B cell (primary cell): Measurements from ENCODE around the gene MCEE. TPM values are rescaled to one million over a fixed set of nuclear protein-coding genes. Genes with fewer than 3 reads are reported as not detected.

Experiments used
- ATAC-seq: fragments of 200-7000 bp; cut with Tn5 transposase; one replicate; pipeline ENCODE4 v1.10.0; 2021; ENCODE audit warnings: low read depth, mild to moderate bottlenecking, moderate number of reproducible peaks, moderate library complexity
- CTCF ChIA-PET: fragments of 350-600 bp; sonication (Branson Sonifier 250); formaldehyde crosslinking; loops from one replicate; lab custom pipeline; 2021; ENCODE audit warnings: antibody characterized with exemption, inconsistent platforms; lab: Charles Lee
- POLR2A ChIA-PET: fragments of 350-600 bp; sonication (Branson Sonifier 250); formaldehyde crosslinking; loops from one replicate; lab custom pipeline; 2021; ENCODE audit warnings: antibody characterized with exemption; lab: Charles Lee
- DNase-seq: peaks from one replicate; pipeline ENCODE4 v3.0.0; 2013
- H2AFZ ChIP-seq: 2 replicates; pipeline ENCODE4 v1.6.1; 2012; ENCODE audit warnings: mild to moderate bottlenecking, low read depth, low read length; ENCODE audit not compliant: insufficient read depth, poor library complexity, severe bottlenecking
- H3K27ac ChIP-seq, 2 donors: 1 replicate in 1 of 2; 2 replicates in 1 of 2; pipeline ENCODE4 v1.5.1; 2012 to 2013; ENCODE audit warnings: low read length in 2 of 2, mild to moderate bottlenecking in 2 of 2, moderate library complexity in 1 of 2
- H3K27me3 ChIP-seq, 4 experiments: fragments of 200-600 bp in 1 of 4; sonication (generic) in 1 of 4; replicated peaks in 1 of 4; 1 replicate in 2 of 4; 2 replicates in 2 of 4; pipeline versions ENCODE4 v1.6.1 to v1.7.0; 2013 to 2016; ENCODE audit warnings: low read length in 3 of 4, mild to moderate bottlenecking in 2 of 4, mixed read lengths in 1 of 4, moderate library complexity in 1 of 4; ENCODE audit not compliant: insufficient read depth in 4 of 4, control insufficient read depth in 3 of 4; ENCODE audit errors: control extremely low read depth in 1 of 4
- H3K36me3 ChIP-seq, 2 experiments: replicated peaks in 1 of 2; 1 replicate in 1 of 2; 2 replicates in 1 of 2; pipeline versions ENCODE4 v1.6.1 to v1.7.1; 2013; ENCODE audit warnings: low read length in 1 of 2; ENCODE audit not compliant: insufficient read depth in 2 of 2, control insufficient read depth in 1 of 2; ENCODE audit errors: control extremely low read depth in 1 of 2, extremely low read depth in 1 of 2
- H3K4me1 ChIP-seq, 2 donors: fragments of 200-600 bp in 1 of 2; sonication (generic) in 1 of 2; 1 replicate in 1 of 2; 2 replicates in 1 of 2; pipeline versions ENCODE4 v1.5.1 to v1.6.1; 2013 to 2017; ENCODE audit warnings: low read length in 2 of 2; ENCODE audit not compliant: control insufficient read depth in 2 of 2, insufficient read depth in 2 of 2
- H3K4me2 ChIP-seq: replicated peaks from 2 replicates; pipeline ENCODE3; 2012; ENCODE audit warnings: mild to moderate bottlenecking, low read depth, low read length; ENCODE audit not compliant: poor library complexity, severe bottlenecking
- H3K4me3 ChIP-seq, 5 experiments: fragments of 200-600 bp in 1 of 5; sonication (generic) in 1 of 5; 1 replicate in 3 of 5; 2 replicates in 2 of 5; pipeline versions ENCODE4 v1.5.1 to v1.7.0; 2011 to 2016; ENCODE audit warnings: low read length in 4 of 5, mild to moderate bottlenecking in 4 of 5, low read depth in 2 of 5, control low read depth in 1 of 5, moderate library complexity in 1 of 5; ENCODE audit not compliant: insufficient read depth in 1 of 5; ENCODE audit errors: control extremely low read depth in 1 of 5, extremely low read depth in 1 of 5
- H3K79me2 ChIP-seq: fragments of 200-600 bp; sonication (generic); one replicate; pipeline ENCODE4 v1.6.0; 2016; ENCODE audit warnings: low read length; ENCODE audit not compliant: control insufficient read depth, insufficient read depth
- H3K9ac ChIP-seq: fragments of 200-600 bp; sonication (generic); 2 replicates; pipeline ENCODE4 v1.6.1; 2017; ENCODE audit warnings: mild to moderate bottlenecking, low read length, moderate library complexity
- H3K9me3 ChIP-seq, 3 donors: one replicate each; pipeline versions ENCODE4 v1.6.1 to v1.7.1; 2013; ENCODE audit warnings: low read length in 2 of 3; ENCODE audit not compliant: control insufficient read depth in 2 of 3, insufficient read depth in 1 of 3; ENCODE audit errors: control extremely low read depth in 1 of 3
- H4K20me1 ChIP-seq: 2 replicates; pipeline ENCODE4 v1.6.0; 2012; ENCODE audit warnings: mild to moderate bottlenecking, low read length; ENCODE audit not compliant: insufficient read depth, control insufficient read depth, poor library complexity, severe bottlenecking
- H3K27ac Mint-ChIP-seq: one replicate; pipeline ENCODE4 v1.8.0; 2021; ENCODE audit warnings: mixed read lengths
- H3K27me3 Mint-ChIP-seq: one replicate; pipeline ENCODE4 v1.8.0; 2021; ENCODE audit warnings: mixed read lengths
- H3K4me1 Mint-ChIP-seq: one replicate; pipeline ENCODE4 v1.8.0; 2021; ENCODE audit warnings: mixed read lengths
- H3K4me3 Mint-ChIP-seq: one replicate; pipeline ENCODE4 v1.8.0; 2021; ENCODE audit warnings: mixed read lengths
- H3K9me3 Mint-ChIP-seq: one replicate; pipeline ENCODE4 v1.8.0; 2022; ENCODE audit warnings: mixed read lengths; ENCODE audit not compliant: insufficient read depth
- EZH2 ChIP-seq: IDR thresholded peaks from 2 replicates; pipeline ENCODE4 v1.6.1; 2012; ENCODE audit warnings: borderline replicate concordance, low read depth, mild to moderate bottlenecking, moderate library complexity, low read length; ENCODE audit not compliant: insufficient read depth, poor library complexity, severe bottlenecking
- WGBS: methylation state at CpG from one replicate; pipeline ENCODE4 v1.1.5; 2013; ENCODE audit warnings: missing lambda C conversion rate; ENCODE audit not compliant: insufficient coverage; 5-methylcytosine and 5-hydroxymethylcytosine counted together
- intact Hi-C: fragments of 100-400 bp; cut with micrococcal nuclease; formaldehyde crosslinking; loops from one replicate; pipeline ENCODE4 v1.10.0; 2022
- polyA plus RNA-seq: library from polyadenylated mRNA; depleted of rRNA; stranded (reverse); fragments of >200 nt; gene quantifications from 2 replicates; pipeline ENCODE4 v1.2.3, GENCODE V29; 2012
- total RNA-seq, 2 donors: library from RNA; stranded (reverse); fragments of 120-200 nt in 1 of 2; gene quantifications; 1 replicate in 1 of 2; 2 replicates in 1 of 2; pipeline versions ENCODE4 v1.2.3 to v1.2.4, GENCODE V29; 2013 to 2022
- TF ChIP-seq, protein P1 (sequence below): fragments of 200-600 bp; IDR thresholded peaks from one replicate; pipeline ENCODE4 v1.8.0; 2022; ENCODE audit warnings: antibody characterized with exemption, mild to moderate bottlenecking

The MCEE gene
- total and polyA plus RNA-seq, 2 donors (not counting 1 experiment from before 2014, with no cell fraction given): 13.1 to 17.6 TPM

DNA sequence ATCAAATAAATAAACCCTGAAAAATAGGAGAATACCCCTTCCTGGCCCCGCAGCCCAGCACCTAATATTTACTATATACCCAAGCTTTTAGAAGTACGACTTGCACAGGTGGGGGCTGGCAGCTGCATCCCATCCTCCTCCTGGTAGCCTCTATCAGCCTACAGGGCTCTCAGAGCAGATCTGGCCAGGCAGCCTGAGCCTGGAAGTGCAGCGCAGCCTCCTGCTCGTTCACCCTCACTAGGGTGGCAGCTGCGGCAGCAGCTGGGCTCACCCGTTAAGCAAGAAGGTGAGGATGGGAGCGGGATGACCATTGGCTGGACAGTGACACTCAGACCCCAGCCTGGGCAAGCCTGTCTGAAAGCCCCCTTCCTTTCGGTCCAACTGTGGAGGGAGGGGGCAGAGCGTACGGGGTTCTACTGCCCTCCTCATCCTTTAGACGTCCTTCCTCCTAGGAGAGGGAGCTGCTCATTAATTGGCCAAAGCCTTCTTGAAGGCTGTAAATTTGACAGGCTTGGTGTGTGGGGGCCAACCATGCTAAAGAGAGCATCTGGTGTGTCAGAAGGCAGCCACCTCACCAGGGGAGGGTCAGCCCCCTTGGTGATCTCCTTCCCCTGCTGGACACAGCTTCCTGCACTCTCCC, 23.7 kb upstream of the MCEE start:
- CTCF ChIA-PET: interaction anchor here (0.7 to 3.2 kb wide), 5 partner anchors 10 to 357 kb away, joined by 3 to 14 read pairs (median 6); partner anchors contain the start of gene MCEE
- no peak overlapping the region for H3K4me3 Mint-ChIP-seq
- H3K79me2 ChIP-seq: no peaks in the 10 kb centered on the region
- peaks cover 6 to 7% of the 10 kb centered on the region in 2 donors for H3K4me1 ChIP-seq
- intact Hi-C loops: loop anchor here (1.0 kb wide), 1 partner anchor 104 kb away; no protein-coding TSS in a partner anchor
- no peak for DNase-seq
- no peaks in the 10 kb centered on the region for H4K20me1 ChIP-seq
- no peak overlapping the region for H3K9ac ChIP-seq
- ATAC-seq: no peak
- H3K27ac Mint-ChIP-seq: no peak overlapping the region
- peaks cover 5% of the 10 kb centered on the region for H3K4me1 Mint-ChIP-seq
- peaks cover 4% of the 10 kb centered on the region for H3K27me3 Mint-ChIP-seq
- H3K4me2 ChIP-seq: no peak overlapping the region
- 98% methylated on average over 8 of the region's 11 CpGs for WGBS
- POLR2A ChIA-PET: no interaction called here
- no peak overlapping the region for H3K4me3 ChIP-seq
- H3K9me3 Mint-ChIP-seq: no peaks in the 10 kb centered on the region
- no peak overlapping the region for H2AFZ ChIP-seq
- H3K36me3 ChIP-seq: peaks cover 11 to 23% of the 10 kb centered on the region in 2 experiments
- peaks cover 0 to 5% (median 2%) of the 10 kb centered on the region in 4 experiments for H3K27me3 ChIP-seq
- H3K27ac ChIP-seq: no peak overlapping the region
- no peak for TF ChIP-seq EZH2
- TF ChIP-seq, protein P1, sequence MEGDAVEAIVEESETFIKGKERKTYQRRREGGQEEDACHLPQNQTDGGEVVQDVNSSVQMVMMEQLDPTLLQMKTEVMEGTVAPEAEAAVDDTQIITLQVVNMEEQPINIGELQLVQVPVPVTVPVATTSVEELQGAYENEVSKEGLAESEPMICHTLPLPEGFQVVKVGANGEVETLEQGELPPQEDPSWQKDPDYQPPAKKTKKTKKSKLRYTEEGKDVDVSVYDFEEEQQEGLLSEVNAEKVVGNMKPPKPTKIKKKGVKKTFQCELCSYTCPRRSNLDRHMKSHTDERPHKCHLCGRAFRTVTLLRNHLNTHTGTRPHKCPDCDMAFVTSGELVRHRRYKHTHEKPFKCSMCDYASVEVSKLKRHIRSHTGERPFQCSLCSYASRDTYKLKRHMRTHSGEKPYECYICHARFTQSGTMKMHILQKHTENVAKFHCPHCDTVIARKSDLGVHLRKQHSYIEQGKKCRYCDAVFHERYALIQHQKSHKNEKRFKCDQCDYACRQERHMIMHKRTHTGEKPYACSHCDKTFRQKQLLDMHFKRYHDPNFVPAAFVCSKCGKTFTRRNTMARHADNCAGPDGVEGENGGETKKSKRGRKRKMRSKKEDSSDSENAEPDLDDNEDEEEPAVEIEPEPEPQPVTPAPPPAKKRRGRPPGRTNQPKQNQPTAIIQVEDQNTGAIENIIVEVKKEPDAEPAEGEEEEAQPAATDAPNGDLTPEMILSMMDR: no peak
- no peaks in the 10 kb centered on the region for H3K9me3 ChIP-seq

DNA sequence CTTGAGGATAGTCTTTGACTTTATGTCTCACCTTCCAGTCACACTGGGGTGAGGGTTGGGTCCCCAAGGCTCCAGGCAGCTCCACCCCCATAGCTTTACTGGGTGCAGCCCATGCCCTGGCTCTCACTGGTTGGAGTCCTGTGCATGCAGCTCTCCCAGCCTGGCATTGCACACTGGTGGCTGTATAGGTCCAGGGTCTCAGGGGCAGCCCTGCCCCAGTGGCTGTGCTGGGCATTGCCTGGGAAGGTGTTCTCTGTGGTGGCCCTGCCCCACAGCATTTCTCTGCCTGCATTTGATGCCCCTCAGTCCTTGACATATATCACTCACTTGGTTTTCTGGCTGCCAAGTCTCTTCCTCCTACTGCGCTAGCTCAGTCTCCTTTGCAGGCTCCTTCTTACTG, 21.6 kb upstream of the MCEE start:
- no peaks in the 10 kb centered on the region for H3K4me1 ChIP-seq
- H3K27ac ChIP-seq: no peak overlapping the region
- H3K9me3 Mint-ChIP-seq: no peaks in the 10 kb centered on the region
- no peak overlapping the region for H3K9ac ChIP-seq
- ChIA-PET POLR2A (no interaction called here), CTCF (interaction anchor here (0.8 to 1.7 kb wide), 5 partner anchors 9 to 359 kb away, joined by 3 to 5 read pairs (median 3); no protein-coding TSS in a partner anchor)
- intact Hi-C loops: no loop called here
- no peak overlapping the region for H3K4me3 Mint-ChIP-seq
- DNase-seq (no peak), ATAC-seq (no peak)
- no peak overlapping the region for H3K4me3 ChIP-seq
- H3K36me3 ChIP-seq: peaks cover 17 to 38% of the 10 kb centered on the region in 2 experiments
- H2AFZ ChIP-seq: no peak overlapping the region
- H3K4me2 ChIP-seq: no peak overlapping the region
- no peaks in the 10 kb centered on the region for H3K27me3 ChIP-seq
- no peaks in the 10 kb centered on the region for H3K9me3 ChIP-seq
- no peaks in the 10 kb centered on the region for H3K4me1 Mint-ChIP-seq
- TF ChIP-seq, protein P1: no peak
- no peak for TF ChIP-seq EZH2
- H3K27me3 Mint-ChIP-seq: no peaks in the 10 kb centered on the region
- H4K20me1 ChIP-seq: no peaks in the 10 kb centered on the region
- no peaks in the 10 kb centered on the region for H3K79me2 ChIP-seq
- no peak overlapping the region for H3K27ac Mint-ChIP-seq
- 100% methylated on average over 1 of the region's 1 CpG for WGBS
